HG03064 (cell line): ENCODE results near the gene AKT2.

Source experiments
- ATAC-seq: cut with Tn5 transposase; IDR thresholded peaks from one replicate; pipeline ENCODE4 v1.9.1; 2021; ENCODE audit warnings: low read depth; ENCODE audit not compliant: unreplicated experiment

The AKT2 gene

GRCh38 chr19:40198272-40198990, 86.7 kb downstream of the AKT2 start:
- no peak for ATAC-seq

GRCh38 chr19:40193587-40193849, 91.6 kb downstream of the AKT2 start:
- no peak for ATAC-seq

- no peak for ATAC-seq
These were observed 92.2 kb downstream of the AKT2 start for GRCh38 chr19:40192758-40193586.

- no peak for ATAC-seq
These were observed 93.1 kb downstream of the AKT2 start for GRCh38 chr19:40191836-40192646.

- ATAC-seq, result no peak
These were observed 94.0 kb downstream of the AKT2 start, which contains the start of gene MAP3K10 for GRCh38 chr19:40190891-40191835. MAP3K10 (plus strand) TSS chr19:40191426; CDS start chr19:40192032, 606 bp downstream.

GRCh38 chr19:40184273-40184672, 100.9 kb downstream of the AKT2 start:
- no peak for ATAC-seq
